ENCODE results near the gene CENPX. TPM values are rescaled to one million over a fixed set of nuclear protein-coding genes. Genes with fewer than 3 reads are reported as not detected.

The CENPX gene
- 119 and 144 TPM in 2 replicates for total RNA-seq (2014; rRNA removed; shearing (Covaris generic))

DNA sequence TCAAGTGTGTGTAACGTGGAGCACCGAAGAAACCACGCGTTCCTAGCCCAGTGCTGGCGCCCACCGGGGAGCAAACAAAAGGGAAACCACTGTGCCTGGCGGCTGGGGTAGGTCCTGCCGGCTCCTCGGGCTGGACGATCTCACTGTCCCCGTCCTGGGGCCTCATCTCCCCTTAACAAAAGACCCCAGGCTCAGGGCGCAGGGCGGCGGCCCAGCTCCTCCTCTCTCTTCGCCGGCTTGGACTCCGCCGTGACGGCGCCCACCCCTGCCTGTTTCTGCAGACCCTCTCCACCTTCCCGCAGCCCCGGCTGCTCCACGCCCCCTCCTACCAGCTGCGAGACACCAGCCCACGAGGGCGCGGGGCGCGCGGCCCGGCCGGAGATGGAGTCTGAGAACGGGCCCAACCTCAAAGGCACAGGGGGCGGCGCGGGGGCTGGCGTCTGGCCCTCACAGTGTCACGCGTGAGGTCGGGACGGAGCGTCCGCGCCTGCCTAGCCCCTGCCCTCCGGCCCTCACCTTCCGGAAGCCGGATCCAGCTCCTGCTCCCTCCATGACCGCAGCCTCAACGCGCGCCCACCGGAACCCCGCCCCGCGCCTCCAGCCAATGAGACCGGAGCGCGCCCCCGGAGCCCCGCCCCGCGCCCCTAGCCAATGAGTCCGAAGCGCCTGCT is at the start of gene CENPX:
TSS of gene CENPX (minus strand) at position 569 of the 671 bp plus-strand sequence. CDS start at position 552, 17 bp downstream.
- DNase-seq (ENCODE audit: low read depth): no peak

DNA sequence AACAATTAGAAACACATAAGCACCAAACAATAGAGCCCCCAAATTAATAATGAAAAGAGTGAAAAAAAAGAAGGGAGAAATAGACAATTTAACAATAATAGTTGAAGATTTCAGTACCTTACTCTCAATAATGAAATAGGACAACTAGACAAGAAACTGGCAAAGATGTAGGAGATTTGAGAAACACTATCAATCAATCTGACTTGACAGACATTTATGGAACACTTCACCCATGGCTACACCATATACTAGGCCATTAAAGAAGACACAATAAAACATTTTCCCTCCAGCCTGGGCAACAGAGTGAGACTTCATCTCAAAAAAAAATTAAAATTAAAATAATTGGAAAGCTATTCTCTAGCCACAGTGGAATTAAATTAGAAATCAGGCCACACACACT is 47.9 kb upstream of the CENPX start:
- DNase-seq (ENCODE audit: low read depth): no peak

DNA sequence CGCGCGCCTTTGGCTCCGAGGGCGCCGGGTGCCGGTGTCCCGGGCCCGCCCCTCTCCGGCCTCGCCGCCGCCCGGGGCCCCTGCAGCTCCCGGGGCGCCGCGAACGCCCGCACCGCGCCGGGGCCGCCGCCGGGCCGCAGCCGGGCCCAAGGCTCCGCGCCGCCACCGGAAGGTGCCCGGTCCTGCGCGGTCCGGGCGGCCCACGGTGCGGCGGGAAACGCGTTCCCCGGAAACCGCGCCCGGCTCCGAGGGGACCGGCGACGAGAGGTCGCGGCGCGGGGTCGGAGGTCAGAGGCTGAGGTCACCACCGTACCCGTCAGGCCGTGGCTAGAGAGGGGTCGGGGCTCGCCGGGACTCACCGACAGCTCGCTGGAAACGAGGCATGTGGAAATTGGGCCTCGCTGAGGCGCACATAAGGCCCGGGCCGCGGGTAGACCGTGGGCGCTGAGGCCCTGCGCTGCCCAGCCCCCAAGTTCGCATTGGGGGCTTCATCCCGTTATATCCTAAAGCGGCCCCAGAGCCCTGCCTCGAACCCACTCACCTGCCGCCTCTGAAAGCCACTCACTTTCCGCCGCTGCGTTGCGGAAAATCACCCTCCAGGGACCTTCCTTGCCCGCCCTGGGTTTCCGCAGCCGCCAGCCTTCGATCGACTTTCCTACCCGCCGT is 43.1 kb upstream of the CENPX start, which contains the start of gene DUS1L:
TSS of gene DUS1L (minus strand) at position 167 of the 666 bp plus-strand sequence. CDS start 745 bp downstream, outside the sequence.
- peak; percentile 43 for DNase-seq (ENCODE audit: low read depth)

DNA sequence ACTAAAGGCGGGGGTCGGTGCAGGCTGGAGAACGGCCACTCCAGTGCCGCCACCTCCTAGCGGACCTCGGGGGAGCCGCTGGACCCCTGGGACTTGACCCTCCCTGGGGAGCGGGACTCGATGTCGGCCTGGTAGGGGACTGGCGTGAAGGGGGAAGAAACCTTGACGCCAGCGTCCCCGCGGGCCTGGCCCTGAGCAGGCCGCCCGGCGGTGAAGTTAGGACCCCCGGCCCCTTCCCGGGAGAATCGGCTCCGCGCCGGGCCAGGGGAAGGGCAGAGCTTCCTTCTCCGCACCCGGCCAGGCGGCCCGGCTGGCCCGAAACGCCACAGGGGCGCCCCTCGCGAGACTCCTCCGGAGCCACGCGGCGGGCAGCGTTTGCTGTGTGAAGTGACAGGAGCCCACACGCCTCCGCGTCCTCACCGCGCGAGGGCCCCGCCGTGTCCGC is 42.5 kb upstream of the CENPX start:
- peak; percentile 23 for DNase-seq (ENCODE audit: low read depth)

DNA sequence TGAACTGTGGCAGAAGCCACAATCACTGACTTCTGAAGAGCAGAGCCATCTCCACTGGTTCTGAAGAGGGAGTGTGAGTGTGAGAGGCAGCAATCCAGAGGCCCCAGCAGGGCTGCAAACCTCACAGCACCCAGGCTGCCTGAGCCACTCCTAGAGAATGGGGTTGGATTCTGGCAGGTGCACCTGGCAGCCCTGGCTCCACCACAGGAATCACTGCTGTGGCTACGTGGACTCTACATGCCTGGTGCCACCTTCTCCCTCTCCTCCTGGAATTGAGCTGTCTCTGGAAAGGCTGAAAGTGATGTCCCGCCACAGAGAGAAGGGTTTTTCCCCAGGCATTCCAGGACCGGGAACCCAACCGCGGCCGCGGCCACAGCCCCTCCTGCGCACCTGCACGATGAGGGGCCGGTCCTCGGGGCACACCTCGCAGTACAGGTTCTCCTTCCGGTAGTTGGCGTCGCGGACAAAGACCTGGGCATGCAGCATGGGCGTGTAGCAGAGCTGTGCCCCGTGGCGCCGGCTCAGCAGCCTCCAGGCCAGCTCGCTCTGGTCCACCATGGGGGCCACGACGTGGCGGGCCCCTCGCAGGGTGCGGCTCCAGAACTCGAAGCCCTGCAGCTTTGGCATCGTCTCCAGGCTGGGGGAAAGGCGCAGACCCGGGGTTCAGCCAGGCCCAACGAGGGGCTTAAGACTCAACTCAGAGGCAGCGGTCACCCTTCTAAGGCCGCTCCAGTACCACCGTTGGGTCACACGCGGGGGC is 41.9 kb upstream of the CENPX start:
- no peak for DNase-seq (ENCODE audit: low read depth)

DNA sequence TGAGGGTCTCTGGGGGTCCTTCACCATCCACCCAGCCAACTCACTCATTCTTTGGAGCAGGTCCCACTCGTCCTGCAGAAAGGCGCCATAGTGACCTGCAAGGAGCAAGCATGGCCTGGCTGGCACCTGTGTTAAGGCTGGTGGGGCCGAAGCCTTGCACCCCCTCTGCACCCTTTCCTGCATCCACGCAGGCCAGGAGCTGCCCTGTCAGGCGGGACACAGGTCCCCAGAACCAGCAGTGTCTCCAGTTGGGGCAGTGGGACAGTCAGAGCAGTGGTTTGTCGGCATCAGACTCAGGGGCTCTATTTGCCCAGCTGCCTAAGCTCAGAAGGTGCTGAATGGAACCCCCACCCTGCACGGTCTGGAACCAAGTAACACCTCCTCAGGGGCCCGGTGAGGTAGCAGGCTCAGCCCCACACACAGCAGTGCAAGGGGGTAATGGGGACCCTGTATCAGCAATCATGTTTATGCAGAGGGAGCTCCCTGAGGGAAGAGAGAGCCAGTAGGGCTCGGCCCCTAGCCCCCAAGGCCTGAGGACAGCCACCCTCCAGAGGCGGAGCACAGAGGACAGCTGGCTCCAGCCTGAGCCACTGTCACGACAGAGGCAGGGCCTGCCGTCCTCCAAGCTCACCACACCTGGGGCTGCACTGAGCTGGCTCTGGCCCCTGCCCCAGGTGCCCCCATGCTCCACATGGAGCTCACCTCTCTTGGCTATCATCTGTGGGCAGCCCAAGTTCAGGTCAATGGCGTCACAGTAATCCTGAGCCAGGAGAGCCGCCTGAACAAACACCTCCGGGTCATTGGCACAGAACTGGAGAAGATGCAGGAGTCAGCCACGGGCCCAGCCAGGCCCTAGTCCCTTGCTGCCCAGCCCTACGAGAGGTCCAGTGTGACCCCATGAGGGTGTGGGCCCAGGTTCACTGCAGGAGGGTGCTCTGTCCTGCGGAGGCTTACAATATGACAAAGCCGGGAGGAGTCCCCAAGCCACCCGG is 41.0 kb upstream of the CENPX start:
- no peak for DNase-seq (ENCODE audit: low read depth)

DNA sequence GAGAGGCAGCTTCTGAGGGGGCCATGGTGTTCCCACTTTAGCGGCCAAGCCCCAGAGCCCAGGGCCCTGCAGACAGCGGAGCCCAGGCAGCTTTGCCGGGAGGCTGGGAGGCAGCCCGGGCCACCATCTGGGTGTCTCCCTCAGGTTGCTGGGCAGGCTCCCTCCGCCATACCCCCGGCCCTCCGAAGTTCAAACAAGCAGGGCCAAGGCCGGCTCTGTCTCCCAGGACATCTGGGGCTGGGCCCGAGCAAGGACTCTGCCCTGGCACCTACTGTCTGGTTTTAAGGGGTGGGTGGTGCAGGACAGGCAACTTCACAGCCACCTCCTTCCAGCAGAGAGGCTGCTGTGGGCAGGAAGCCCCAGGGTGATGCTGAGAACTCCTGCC is 40.3 kb upstream of the CENPX start:
- no peak for DNase-seq (ENCODE audit: low read depth)

DNA sequence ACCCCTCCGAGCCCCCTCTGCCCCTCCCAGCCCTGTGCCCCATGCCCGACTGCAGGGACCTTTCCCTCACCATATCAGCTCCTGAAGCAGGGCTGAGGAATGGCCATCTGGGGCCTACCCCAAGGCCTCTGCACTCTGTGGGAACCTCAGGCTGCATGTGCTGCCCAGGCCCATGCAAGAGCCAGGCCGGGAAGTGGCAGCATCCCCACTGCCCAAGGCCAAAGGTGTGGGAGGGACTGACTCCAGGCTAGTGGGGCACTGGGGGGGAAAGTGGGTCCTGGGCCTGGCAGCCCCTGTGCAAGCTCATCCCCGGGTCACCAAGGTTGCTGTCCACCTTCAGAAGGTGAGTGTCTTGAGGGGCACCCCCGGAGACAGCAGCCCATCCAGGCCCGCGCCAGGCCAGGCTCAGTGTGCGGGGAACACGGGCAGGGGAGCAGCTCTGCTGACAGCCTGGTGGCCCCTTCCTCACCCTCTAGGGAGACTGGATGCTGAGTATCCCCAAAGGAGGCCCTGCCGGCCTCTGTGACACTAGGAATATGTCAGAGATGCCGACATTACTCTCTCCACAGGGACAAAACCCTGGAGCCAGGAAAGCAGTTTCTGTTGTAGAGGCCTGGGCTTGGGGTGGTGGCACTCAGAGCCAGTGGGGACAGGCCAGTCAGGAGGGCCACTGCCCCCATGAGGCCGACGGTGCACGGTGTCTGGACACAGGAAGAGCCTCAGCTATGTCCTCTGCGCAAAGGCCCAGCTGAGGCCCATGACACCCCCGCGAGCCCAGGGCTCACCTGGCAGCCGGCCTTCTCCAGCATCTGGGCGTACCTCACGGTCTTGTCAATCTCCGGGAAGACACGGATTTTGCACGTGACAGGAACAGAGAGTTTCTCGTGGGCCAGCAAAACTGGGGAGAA is 39.7 kb upstream of the CENPX start:
- DNase-seq (ENCODE audit: low read depth): no peak

DNA sequence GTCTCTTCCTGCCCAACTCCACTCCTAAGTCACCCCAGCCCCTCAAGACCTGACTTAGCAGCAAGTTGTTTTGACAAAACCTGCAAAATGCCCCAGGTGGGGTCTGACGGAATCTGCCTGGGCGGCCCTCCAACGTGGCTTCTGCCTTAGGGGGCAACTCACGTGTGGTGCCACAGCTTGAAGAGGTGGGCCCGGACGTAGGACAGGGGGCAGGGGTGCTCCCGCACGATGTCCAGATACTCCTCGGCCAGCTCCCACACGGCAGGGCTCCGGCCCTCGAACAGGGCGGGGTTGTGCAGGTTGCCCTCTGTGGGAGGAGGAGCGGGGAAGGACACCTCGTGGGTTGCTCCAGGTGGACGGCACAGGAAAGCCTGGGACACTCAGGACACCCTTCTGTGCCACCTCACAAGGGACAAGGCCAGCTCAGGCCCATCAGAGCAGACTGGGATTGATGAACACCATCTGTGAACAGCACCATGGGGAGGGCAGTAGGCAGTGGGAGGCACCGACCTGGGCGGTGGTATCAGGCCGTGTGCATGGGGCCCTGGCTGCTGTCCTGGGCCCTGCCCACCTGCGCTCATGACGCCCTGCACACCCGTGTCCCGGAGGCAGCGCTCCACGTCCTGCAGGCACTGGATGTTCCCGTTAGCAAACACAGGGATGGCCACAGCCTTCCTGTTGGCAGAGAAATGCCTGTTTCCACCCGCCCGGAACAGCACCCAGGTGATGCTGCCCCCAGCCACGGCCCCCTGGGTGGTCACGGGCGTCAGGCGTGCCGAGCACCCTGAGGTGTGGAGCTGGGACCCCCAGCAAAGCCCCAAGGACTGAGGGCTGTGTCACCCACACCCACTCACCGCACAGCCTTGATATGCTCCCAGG is 38.6 kb upstream of the CENPX start:
- DNase-seq (ENCODE audit: low read depth): no peak

DNA sequence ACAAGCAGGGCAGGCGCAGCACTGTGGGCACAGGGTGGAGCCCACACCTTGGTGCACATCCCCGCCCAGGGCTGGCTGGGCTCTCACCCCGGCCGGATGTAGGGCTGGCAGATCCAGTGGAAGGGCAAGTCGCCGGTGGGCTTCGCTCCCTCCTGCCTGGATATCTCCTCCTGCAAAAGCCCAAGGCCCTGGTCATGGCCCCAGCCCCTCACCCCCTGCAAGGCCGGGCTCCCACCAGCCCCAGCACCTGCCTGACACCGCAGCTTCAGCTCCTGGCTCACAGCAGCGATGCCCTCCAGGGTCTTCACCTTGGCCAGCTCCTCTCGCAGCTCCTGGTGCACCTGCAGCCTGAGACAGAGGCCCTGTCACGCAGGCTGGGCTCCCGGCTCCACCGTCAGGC is 37.9 kb upstream of the CENPX start:
- no peak for DNase-seq (ENCODE audit: low read depth)

DNA sequence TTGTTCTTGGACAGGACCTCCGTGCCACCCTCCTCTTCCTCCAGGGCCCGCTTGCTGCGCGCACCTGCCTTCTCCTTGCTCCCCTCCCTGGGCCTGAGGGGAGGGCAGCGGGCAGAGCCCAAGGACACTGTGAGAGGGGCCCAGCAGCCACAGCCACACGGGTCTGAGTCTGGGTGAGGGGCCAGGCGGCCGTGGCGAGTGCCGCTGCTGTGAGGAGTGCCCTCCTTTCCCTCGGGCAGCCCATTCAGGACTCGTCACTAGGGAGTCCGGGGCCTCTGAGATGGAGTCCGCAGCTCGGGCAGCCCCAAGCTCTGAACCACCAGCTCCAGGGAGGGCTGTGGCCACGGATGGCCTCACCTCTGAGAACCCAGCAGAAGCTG is 37.3 kb upstream of the CENPX start:
- DNase-seq (ENCODE audit: low read depth): no peak

DNA sequence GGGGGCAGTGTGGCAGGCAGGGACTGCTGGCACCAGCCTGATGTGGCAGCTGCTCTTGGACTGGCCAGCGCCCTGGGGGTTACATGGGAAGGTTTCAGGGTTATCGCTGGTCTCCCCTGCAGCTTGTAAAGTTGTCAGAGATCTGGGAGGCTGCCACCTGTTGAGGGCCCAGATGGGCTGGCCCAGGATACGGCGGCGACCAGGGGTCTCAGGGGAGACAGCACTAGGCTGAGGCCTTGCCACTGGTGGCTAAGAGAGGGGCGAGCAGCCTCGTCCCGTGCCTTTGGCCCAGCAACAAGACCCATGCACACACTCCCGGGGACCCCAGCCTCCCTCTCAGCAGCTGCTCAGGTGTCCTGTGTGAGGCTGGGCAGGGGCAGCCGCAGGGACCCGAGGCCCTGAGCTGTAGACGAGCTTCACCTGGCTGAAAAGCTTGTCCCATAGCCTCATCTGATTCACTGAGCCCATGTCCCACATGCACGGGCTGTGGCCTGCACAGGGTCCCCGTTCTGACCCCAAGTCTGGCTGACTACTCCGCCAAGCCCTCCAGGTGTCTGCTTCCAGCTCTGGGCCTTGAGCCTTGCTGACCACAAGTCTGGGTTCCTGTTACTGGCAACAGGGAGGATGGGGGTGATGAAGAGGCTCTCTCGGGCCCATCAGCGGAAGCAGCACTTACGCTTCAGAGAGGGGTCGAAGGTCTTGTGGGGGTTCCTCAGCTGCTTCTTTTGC is 36.8 kb upstream of the CENPX start:
- DNase-seq (ENCODE audit: low read depth): no peak

DNA sequence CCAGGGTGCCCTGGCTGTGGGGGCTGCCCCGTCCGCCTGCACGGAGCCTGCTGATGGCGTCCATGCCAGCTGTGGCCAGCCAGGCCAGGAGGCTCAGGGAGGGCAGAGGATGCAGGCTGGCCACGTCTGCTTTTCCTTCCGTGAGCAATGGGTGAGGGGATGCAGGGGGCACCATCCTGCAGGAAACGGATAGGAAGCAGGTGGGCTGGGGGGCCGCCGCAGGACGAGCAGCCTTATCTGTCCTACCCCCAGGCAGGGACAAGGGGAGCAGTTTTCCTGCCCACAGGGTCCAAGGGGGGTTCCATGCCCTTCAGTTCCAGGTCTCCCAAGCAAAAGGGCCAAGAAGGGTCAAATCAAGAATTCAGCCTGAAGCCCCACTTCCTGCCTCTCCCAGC is 36.2 kb upstream of the CENPX start:
- no peak for DNase-seq (ENCODE audit: low read depth)

DNA sequence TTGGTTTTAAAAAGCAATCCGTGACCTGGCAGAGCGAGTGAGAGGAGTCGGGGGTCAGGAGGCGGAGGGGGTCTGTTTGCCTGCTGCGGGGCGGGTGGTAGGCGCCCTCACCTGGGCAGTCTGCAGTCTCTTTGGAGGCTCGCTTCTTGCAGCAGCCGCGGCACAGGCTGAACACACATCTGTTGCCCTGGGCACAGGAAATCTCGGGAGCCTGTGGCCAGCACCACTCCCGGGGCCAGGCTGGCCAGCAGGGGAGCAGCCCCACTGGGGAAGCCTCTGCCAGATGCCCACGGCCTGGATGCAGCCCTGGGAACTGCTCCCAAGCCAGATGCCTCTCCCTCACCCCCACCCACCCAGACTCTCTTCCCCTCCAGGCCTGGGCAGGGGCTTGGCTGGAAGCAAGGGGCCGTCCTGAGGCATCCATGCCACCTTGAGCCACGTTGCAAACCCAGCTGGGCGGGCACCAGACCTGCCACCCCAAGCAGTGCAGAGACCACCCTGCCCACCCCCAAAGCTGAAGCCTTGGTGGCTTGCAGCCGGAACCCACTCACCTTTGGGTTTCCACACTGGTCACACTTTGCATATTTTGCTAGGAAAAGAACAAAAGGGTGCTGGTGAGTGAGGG is 35.7 kb upstream of the CENPX start:
- no peak for DNase-seq (ENCODE audit: low read depth)

DNA sequence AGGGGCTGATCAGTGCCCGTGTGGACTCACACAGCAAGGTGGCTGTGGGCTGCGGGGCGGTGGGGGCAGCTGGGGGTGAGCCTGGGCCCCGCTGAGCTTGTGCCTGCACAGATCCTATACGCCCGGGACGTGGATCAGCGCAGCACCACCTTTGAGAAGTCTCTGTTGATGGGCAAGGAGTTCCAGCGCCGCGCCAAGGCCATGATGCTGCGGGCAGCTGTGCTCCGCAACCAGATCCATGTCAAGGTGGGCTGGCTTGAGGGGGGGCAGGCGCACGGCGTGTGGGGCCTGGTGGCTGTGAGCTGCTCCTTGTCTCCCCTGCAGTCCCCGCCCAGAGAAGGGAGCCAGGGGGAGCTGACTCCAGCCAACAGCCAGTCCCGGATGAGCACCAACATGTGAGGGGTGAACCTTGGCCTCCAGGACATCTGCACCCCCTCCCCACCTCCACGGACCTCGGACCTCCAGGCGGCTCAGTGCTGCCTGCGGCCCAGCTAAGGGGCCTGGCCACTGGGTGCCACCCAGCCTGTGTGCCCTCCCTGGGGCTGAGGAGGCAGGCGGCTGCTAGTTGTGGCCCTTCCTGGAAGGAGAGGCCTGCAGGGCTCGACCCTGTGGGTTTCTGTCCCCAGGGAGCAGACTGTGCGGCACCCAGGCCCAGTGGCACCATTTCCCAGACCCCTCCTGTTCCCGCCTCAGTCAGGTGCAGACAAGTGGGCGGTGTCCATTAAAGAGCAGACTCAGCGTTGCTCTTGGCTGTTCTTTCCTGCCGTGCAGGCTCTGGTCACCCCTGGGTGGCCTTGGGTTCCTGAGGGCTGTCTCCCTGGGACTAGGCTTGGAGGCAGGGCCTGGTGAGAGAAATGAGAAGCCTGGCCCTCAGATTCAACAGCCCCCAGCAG is 34.3 kb upstream of the CENPX start:
- DNase-seq (ENCODE audit: low read depth): no peak

DNA sequence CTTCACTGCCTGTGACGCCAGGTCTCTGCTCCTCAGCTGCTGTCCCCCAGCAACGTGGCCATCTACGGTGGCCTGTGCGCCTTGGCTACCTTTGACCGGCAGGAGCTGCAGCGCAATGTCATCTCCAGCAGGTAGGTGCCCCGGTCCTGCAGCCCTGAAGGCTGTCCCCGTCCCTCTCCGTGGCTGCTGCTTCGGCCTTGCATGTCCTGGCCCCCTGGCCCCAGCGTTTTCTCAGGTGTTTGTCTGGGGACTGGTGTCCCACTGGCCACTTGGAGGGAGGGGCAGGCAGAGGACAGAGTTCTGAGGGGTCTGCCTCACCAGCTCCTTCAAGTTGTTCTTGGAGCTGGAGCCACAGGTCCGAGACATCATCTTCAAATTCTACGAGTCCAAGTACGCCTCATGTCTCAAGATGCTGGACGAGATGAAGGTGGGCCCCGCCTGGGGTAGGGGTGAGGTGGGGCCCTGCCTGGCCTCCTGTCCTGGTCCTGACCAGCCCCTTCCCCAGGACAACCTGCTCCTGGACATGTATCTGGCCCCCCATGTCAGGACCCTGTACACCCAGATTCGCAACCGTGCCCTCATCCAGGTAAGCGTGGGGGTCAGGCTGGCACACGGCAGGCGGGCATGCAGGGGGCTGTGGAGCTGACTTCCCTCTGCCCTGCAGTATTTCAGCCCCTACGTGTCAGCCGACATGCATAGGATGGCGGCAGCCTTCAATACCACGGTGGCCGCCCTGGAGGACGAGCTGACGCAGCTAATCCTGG is 33.5 kb upstream of the CENPX start:
- no peak for DNase-seq (ENCODE audit: low read depth)

Data from RPMI7951 (cell line).